HepG2 (cell line): Measurements from ENCODE around the gene C1QTNF3. TPM values are rescaled to one million over a fixed set of nuclear protein-coding genes. Genes with fewer than 3 reads are reported as not detected.

Source experiments
- DMTF1 ChIP-seq: sonication (generic); formaldehyde crosslinking; IDR thresholded peaks from 2 replicates; pipeline ENCODE4 v1.4.0; 2020; ENCODE audit warnings: mild to moderate bottlenecking, missing genetic modification reagents
- FOXK1 ChIP-seq: sonication (generic); formaldehyde crosslinking; IDR thresholded peaks from 2 replicates; pipeline ENCODE4 v1.4.0; 2020; ENCODE audit warnings: low read depth, missing genetic modification reagents, borderline replicate concordance
- KDM2A ChIP-seq: sonication (generic); formaldehyde crosslinking; IDR thresholded peaks from 2 replicates; pipeline ENCODE4 v1.4.0; 2020; ENCODE audit warnings: low read depth, missing genetic modification reagents, borderline replicate concordance
- MEF2D ChIP-seq: sonication (generic); formaldehyde crosslinking; IDR thresholded peaks from 2 replicates; pipeline ENCODE4 v1.5.1; 2020; ENCODE audit warnings: mild to moderate bottlenecking, missing genetic modification reagents
- MIER2 ChIP-seq: IDR thresholded peaks from 2 replicates; pipeline ENCODE4 v1.6.1; 2016; ENCODE audit warnings: missing biosample characterization, missing genetic modification reagents
- MNT ChIP-seq: fragments of 450-650 bp; IDR thresholded peaks from 2 replicates; pipeline ENCODE4 v1.6.1; 2016
- REL ChIP-seq: sonication (generic); formaldehyde crosslinking; conservative IDR thresholded peaks from 2 replicates; pipeline ENCODE4 v1.8.0; 2022; ENCODE audit warnings: mild to moderate bottlenecking, missing genetic modification reagents, moderate library complexity
- SNRNP70 ChIP-seq: fragments of 200-400 bp; formaldehyde crosslinking; IDR thresholded peaks from 2 replicates; pipeline ENCODE4 v1.6.1; 2017; ENCODE audit warnings: mild to moderate bottlenecking, low read depth, low read length, moderate library complexity
- SRSF4 ChIP-seq: fragments of 200-400 bp; formaldehyde crosslinking; IDR thresholded peaks from one replicate; pipeline ENCODE4 v1.6.1; 2018; ENCODE audit warnings: mild to moderate bottlenecking, low read depth, low read length, moderate library complexity; ENCODE audit not compliant: poor library complexity, severe bottlenecking
- TAF1 ChIP-seq: sonication (generic); formaldehyde crosslinking; IDR thresholded peaks from 2 replicates; pipeline ENCODE4 v1.4.0; 2020; ENCODE audit warnings: missing genetic modification reagents
- TBL1XR1 ChIP-seq: fragments of 150-350 bp; IDR thresholded peaks from 2 replicates; pipeline ENCODE4 v1.6.1; 2014; ENCODE audit warnings: borderline replicate concordance, low read length; ENCODE audit not compliant: partially characterized antibody
- ZFP90 ChIP-seq: sonication (generic); formaldehyde crosslinking; IDR thresholded peaks from 2 replicates; pipeline ENCODE4 v1.8.0; 2022; ENCODE audit warnings: missing genetic modification reagents, mild to moderate bottlenecking, inconsistent platforms, borderline replicate concordance
- ZNF451 ChIP-seq: sonication (generic); formaldehyde crosslinking; IDR thresholded peaks from 2 replicates; pipeline ENCODE4 v1.5.0; 2020; ENCODE audit warnings: mild to moderate bottlenecking, missing genetic modification reagents
- ZNF598 ChIP-seq: sonication (generic); formaldehyde crosslinking; IDR thresholded peaks from 2 replicates; pipeline ENCODE4 v1.5.1; 2020; ENCODE audit warnings: mild to moderate bottlenecking, missing genetic modification reagents, borderline replicate concordance
- ZNF788 ChIP-seq: sonication (generic); formaldehyde crosslinking; IDR thresholded peaks from 2 replicates; pipeline ENCODE4 v1.5.0; 2020; ENCODE audit warnings: mild to moderate bottlenecking, missing genetic modification reagents, borderline replicate concordance
- ZNF879 ChIP-seq: sonication (generic); formaldehyde crosslinking; IDR thresholded peaks from 2 replicates; pipeline ENCODE4 v1.8.1; 2023; ENCODE audit warnings: missing genetic modification reagents
- ZNF883 ChIP-seq: sonication (generic); formaldehyde crosslinking; IDR thresholded peaks from 2 replicates; pipeline ENCODE4 v1.5.1; 2020; ENCODE audit warnings: mild to moderate bottlenecking, missing genetic modification reagents; ENCODE audit errors: not compliant biosample characterization
- ZSCAN20 ChIP-seq: sonication (generic); formaldehyde crosslinking; IDR thresholded peaks from 2 replicates; pipeline ENCODE4 v1.4.0; 2020; ENCODE audit warnings: missing genetic modification reagents, mild to moderate bottlenecking, borderline replicate concordance
- polyA plus RNA-seq, 8 experiments: library from polyadenylated mRNA; depleted of rRNA in 3 of 8; stranded (reverse) in 7 of 8; unstranded in 1 of 8; fragments of >200 nt; fragmentation: Illumina TruSeq in 4 of 8; extraction: Trizol in 4 of 8; gene quantifications; 2 replicates each; pipeline versions ENCODE4 v1.2.1 to v1.2.3, GENCODE V29; 2011 to 2016; ENCODE audit warnings: low read depth in 4 of 8, missing spikeins in 1 of 8, mixed read lengths in 1 of 8; ENCODE audit not compliant: insufficient read depth in 1 of 8
- total RNA-seq, 5 experiments: library from RNA; depleted of rRNA; stranded (reverse); fragments of >200 nt; fragmentation: Illumina TruSeq; extraction: Trizol; gene quantifications; 2 replicates each; pipeline ENCODE4 v1.2.3, GENCODE V29; 2016; ENCODE audit warnings: low read depth in 1 of 5
- TF ChIP-seq, protein P1 (sequence below): sonication (generic); formaldehyde crosslinking; IDR thresholded peaks from 2 replicates; pipeline ENCODE4 v1.9.0; 2021; ENCODE audit warnings: missing genetic modification reagents, borderline replicate concordance
- TF ChIP-seq, protein P2 (sequence below): IDR thresholded peaks from 2 replicates; pipeline ENCODE4 v1.6.1; 2012; ENCODE audit warnings: low read depth, low read length, improper control_type of control experiment

The C1QTNF3 gene
- total and polyA plus RNA-seq, 2 of the 13 experiments (the other 11 are each of a cell fraction or from before 2014, with no cell fraction given): 3.3 to 10.8 TPM

GRCh38 chr5:34007621-34008600, 35.1 kb downstream of the C1QTNF3 start, which contains the start of gene AMACR (continued):
- TF ChIP-seq KDM2A (CRISPR knock-in tag) (peak; percentile 95), ZNF788 (peak; percentile 78; the same call in 1 of the 2 replicates), ZFP90 (CRISPR knock-in tag) (no peak; the same call in 1 of the 2 replicates), DMTF1 (0 out of 2 replicates have a peak, but pooled peaks have one; percentile 22), ZNF451 (CRISPR knock-in tag) (peak; percentile 95; the same call in 1 of the 2 replicates), ZNF883 (CRISPR knock-in tag) (peak; percentile 70), SRSF4 (no peak), MNT (no peak), ZNF598 (CRISPR knock-in tag) (peak; percentile 78; the same call in 1 of the 2 replicates), ZNF879 (CRISPR knock-in tag) (peak; percentile 74; the same call in 1 of the 2 replicates), TAF1 (CRISPR knock-in tag) (peak; percentile 99), SNRNP70 (no peak), MIER2 (CRISPR knock-in tag) (no peak; the same call in 1 of the 2 replicates), ZSCAN20 (CRISPR knock-in tag) (0 out of 2 replicates have a peak, but pooled peaks have one; percentile 17), FOXK1 (CRISPR knock-in tag) (peak; percentile 43; the same call in 1 of the 2 replicates), REL (CRISPR knock-in tag) (peak; percentile 71; the same call in 1 of the 2 replicates), TBL1XR1 (peak; percentile 6), MEF2D (0 out of 2 replicates have a peak, but pooled peaks have one; percentile 34)
- TF ChIP-seq, protein P1, sequence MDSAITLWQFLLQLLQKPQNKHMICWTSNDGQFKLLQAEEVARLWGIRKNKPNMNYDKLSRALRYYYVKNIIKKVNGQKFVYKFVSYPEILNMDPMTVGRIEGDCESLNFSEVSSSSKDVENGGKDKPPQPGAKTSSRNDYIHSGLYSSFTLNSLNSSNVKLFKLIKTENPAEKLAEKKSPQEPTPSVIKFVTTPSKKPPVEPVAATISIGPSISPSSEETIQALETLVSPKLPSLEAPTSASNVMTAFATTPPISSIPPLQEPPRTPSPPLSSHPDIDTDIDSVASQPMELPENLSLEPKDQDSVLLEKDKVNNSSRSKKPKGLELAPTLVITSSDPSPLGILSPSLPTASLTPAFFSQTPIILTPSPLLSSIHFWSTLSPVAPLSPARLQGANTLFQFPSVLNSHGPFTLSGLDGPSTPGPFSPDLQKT (CRISPR knock-in tag): no peak
- TF ChIP-seq, protein P2, sequence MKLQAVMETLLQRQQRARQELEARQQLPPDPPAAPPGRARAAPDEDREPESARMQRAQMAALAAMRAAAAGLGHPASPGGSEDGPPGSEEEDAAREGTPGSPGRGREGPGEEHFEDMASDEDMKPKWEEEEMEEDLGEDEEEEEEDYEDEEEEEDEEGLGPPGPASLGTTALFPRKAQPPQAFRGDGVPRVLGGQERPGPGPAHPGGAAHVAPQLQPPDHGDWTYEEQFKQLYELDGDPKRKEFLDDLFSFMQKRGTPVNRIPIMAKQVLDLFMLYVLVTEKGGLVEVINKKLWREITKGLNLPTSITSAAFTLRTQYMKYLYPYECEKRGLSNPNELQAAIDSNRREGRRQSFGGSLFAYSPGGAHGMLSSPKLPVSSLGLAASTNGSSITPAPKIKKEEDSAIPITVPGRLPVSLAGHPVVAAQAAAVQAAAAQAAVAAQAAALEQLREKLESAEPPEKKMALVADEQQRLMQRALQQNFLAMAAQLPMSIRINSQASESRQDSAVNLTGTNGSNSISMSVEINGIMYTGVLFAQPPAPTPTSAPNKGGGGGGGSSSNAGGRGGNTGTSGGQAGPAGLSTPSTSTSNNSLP: 0 out of 2 replicates have a peak, but pooled peaks have one; percentile 17
